Midbrain (tissue), 1 donor: Measurements from ENCODE around the gene GRIP2.

Source experiments
- DNase-seq: peaks from one replicate; lab custom pipeline; 2025; lab: John Stamatoyannopoulos, UW

GRIP2 gene

GRCh38 chr3:14561051-14561960, 21.2 kb upstream of the GRIP2 start:
- DNase-seq: no peak

GRCh38 chr3:14560110-14560509, 20.0 kb upstream of the GRIP2 start:
- no peak for DNase-seq

- DNase-seq: no peak
Measured at GRCh38 chr3:14558029-14558428, 17.9 kb upstream of the GRIP2 start.

- no peak for DNase-seq
Measured at GRCh38 chr3:14555835-14556234, 15.7 kb upstream of the GRIP2 start.

- no peak for DNase-seq
Measured at GRCh38 chr3:14554715-14555114, 14.6 kb upstream of the GRIP2 start.

GRCh38 chr3:14553871-14554270, 13.7 kb upstream of the GRIP2 start:
- no peak for DNase-seq

- DNase-seq: no peak
Measured at GRCh38 chr3:14552717-14553116, 12.6 kb upstream of the GRIP2 start.

GRCh38 chr3:14552041-14552648, 12.0 kb upstream of the GRIP2 start:
- DNase-seq: no peak

GRCh38 chr3:14550651-14551611, 10.8 kb upstream of the GRIP2 start:
- no peak for DNase-seq

GRCh38 chr3:14550181-14550580, 10.0 kb upstream of the GRIP2 start:
- no peak for DNase-seq

- DNase-seq: no peak
Measured at GRCh38 chr3:14549256-14549919, 9.2 kb upstream of the GRIP2 start.

GRCh38 chr3:14548321-14548729, 8.2 kb upstream of the GRIP2 start:
- DNase-seq: peak; percentile 28

GRCh38 chr3:14547693-14548092, 7.6 kb upstream of the GRIP2 start:
- no peak for DNase-seq

GRCh38 chr3:14546041-14546440, 5.9 kb upstream of the GRIP2 start:
- DNase-seq: no peak

- DNase-seq: no peak
Measured at GRCh38 chr3:14545251-14545635, 5.1 kb upstream of the GRIP2 start.

GRCh38 chr3:14544282-14545250, 4.4 kb upstream of the GRIP2 start:
- no peak for DNase-seq

GRCh38 chr3:14543446-14543845, 3.3 kb upstream of the GRIP2 start:
- no peak for DNase-seq

- DNase-seq: no peak
Measured at GRCh38 chr3:14542656-14543055, 2.5 kb upstream of the GRIP2 start.

- DNase-seq: no peak
Measured at GRCh38 chr3:14541646-14542045, 1.5 kb upstream of the GRIP2 start.

- no peak for DNase-seq
Measured at GRCh38 chr3:14540821-14541385, 761 bp upstream of the GRIP2 start.
